Heart left ventricle (tissue), 13 donors: ENCODE data around the gene CSNK1D.

Experiments used
- POLR2A ChIP-seq, 2 donors: fragments of 450-650 bp; IDR thresholded peaks; one replicate each; pipeline ENCODE4 v1.6.1; 2017; ENCODE audit warnings: antibody characterized with exemption in 2 of 2, mild to moderate bottlenecking in 2 of 2, moderate library complexity in 2 of 2
- TF ChIP-seq, protein P1 (sequence below), 12 donors: fragments of 200-600 bp; sonication (generic) in 4 of 12; IDR thresholded peaks; one replicate each; pipeline versions ENCODE4 v1.5.0 to v1.8.0; 2018 to 2022; ENCODE audit warnings: antibody characterized with exemption in 12 of 12, mild to moderate bottlenecking in 5 of 12
- donor health status: ischemic (EF 13 %, LVEDD 7.1; RV severe dilation, severe dysfunction).
- donor health status: DM: no; HTN: yes; CAD: no.
- donor health status: DM: no; HTN: no; CAD: no.
- donor health status: ischemic (EF 25% LVEDD 6.9; RV normal size, moderate dysfunction).
- donor health status: ischemic (EF 25% LVEDD 5.7; RV mildly dilated, moderate dysfunction).
- donor health status: ischemic (EF 35%, LVEDD 5.7; RV mildly dilated, moderate dysfunction).
- donor health status: nonischemic (EF 11% LVEDD 7.7; RV severe dilation, severe dysfunction).
- donor health status: DM: yes; HTN: yes; CAD: no.
- donor health status: PGD.
- donor health status: ischemic (EF 29% LVEDD 5.4; RV normal size, mild dysfunction).
- donor health status: nonischemic (EF 23%, LVEDD 6.1; RV moderate dilation, normal function).

DNA sequence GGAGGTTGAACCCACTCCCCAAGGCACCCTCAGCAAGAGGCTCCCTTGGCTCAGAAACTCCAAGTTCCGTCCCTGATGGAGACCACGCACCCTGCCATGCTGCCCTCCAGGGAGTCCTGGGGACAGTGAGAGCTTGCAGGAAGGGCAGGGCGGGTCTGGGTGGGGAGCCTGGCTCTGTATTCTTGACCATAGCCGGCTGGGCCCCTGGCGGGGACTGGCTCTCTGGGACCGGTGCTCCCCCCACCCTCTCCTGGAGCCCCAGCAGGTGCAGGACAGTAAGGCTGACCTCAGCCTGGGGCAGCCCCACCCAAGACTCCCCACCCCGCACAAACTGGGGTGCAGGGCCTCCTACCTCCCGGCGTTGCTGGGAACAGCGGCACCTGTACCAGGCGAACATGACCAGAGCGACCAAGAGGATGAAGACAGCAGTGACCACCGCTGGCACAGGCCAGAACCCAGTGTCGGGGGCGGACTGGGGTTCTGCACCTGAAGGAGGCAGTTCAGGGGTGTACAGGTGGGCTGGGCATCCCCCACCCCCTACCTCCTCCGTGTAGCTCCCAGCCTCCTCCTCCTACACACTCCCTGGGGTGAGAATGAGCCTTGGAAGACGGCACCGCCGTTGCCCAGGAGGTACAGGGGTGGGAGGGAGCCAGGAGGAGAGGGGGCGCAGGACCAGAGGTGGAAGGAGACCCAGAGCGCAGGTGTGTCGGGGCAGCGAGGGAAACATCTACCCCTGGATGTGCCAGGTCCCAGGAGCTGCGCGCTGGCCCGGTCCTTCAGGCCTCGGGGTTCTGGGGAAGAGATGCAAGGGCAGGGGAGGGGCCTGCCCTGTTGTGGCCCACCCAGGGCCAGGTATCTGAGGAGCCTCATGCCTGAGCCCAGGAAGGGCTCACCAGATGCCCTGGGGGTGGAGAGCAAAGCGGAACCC lies 49.3 kb upstream of the CSNK1D start:
- TF ChIP-seq, protein P1, sequence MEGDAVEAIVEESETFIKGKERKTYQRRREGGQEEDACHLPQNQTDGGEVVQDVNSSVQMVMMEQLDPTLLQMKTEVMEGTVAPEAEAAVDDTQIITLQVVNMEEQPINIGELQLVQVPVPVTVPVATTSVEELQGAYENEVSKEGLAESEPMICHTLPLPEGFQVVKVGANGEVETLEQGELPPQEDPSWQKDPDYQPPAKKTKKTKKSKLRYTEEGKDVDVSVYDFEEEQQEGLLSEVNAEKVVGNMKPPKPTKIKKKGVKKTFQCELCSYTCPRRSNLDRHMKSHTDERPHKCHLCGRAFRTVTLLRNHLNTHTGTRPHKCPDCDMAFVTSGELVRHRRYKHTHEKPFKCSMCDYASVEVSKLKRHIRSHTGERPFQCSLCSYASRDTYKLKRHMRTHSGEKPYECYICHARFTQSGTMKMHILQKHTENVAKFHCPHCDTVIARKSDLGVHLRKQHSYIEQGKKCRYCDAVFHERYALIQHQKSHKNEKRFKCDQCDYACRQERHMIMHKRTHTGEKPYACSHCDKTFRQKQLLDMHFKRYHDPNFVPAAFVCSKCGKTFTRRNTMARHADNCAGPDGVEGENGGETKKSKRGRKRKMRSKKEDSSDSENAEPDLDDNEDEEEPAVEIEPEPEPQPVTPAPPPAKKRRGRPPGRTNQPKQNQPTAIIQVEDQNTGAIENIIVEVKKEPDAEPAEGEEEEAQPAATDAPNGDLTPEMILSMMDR (IDR thresholded peaks at IDR 0.05): no peak
- TF ChIP-seq POLR2A (IDR thresholded peaks at IDR 0.05): no peak
